GM23338 (cell line): ENCODE data around the gene AP1G2. TPM values are rescaled to one million over a fixed set of nuclear protein-coding genes. Genes with fewer than 3 reads are reported as not detected.
A peak's percentile ranks its signal among the peaks of the same experiment; 100 is the strongest.

Experiments
- ATAC-seq: fragments of 200-7000 bp; cut with Tn5 transposase; 3 replicates; pipeline ENCODE4 v1.9.1; 2020
- DNase-seq: peaks from one replicate; pipeline ENCODE4 v3.0.0-alpha.2; 2015; ENCODE audit warnings: low spot score
- H2AFZ ChIP-seq: fragments of 200-600 bp; sonication (generic); 2 replicates; pipeline ENCODE4 v1.8.0; 2016; ENCODE audit warnings: antibody characterized with exemption, mild to moderate bottlenecking, moderate library complexity
- H3F3A ChIP-seq: fragments of 200-600 bp; sonication (generic); replicated peaks from 2 replicates; pipeline ENCODE4 v1.8.0; 2017; ENCODE audit warnings: antibody characterized with exemption, mixed run types, low read depth
- H3K27ac ChIP-seq: fragments of 200-600 bp; sonication (generic); 2 replicates; pipeline ENCODE4 v1.6.1; 2016; ENCODE audit warnings: low read depth
- H3K27me3 ChIP-seq: fragments of 200-600 bp; sonication (generic); 2 replicates; pipeline ENCODE4 v1.8.0; 2016; ENCODE audit warnings: mild to moderate bottlenecking, mixed run types, moderate library complexity; ENCODE audit not compliant: insufficient read depth
- H3K36me3 ChIP-seq: fragments of 200-600 bp; sonication (generic); 2 replicates; pipeline ENCODE4 v1.8.0; 2016; ENCODE audit warnings: mild to moderate bottlenecking; ENCODE audit not compliant: insufficient read depth
- H3K4me1 ChIP-seq: fragments of 200-600 bp; sonication (generic); 2 replicates; pipeline ENCODE4 v1.8.0; 2016; ENCODE audit warnings: mild to moderate bottlenecking, moderate library complexity; ENCODE audit not compliant: insufficient read depth
- H3K4me2 ChIP-seq: fragments of 200-600 bp; sonication (generic); 2 replicates; pipeline ENCODE4 v1.7.1; 2017; ENCODE audit warnings: mixed run types
- H3K4me3 ChIP-seq: fragments of 200-600 bp; sonication (generic); 2 replicates; pipeline ENCODE4 v1.6.1; 2016; ENCODE audit warnings: mixed run types
- H3K79me2 ChIP-seq: fragments of 200-600 bp; sonication (generic); replicated peaks from 2 replicates; pipeline ENCODE4 v1.8.0; 2017; ENCODE audit warnings: mild to moderate bottlenecking; ENCODE audit not compliant: insufficient read depth
- H3K9me2 ChIP-seq: fragments of 200-600 bp; sonication (generic); 2 replicates; pipeline ENCODE4 v1.8.0; 2017; ENCODE audit not compliant: insufficient read depth
- H4K20me1 ChIP-seq: fragments of 200-600 bp; sonication (generic); replicated peaks from 2 replicates; pipeline ENCODE4 v1.8.0; 2017; ENCODE audit warnings: mild to moderate bottlenecking; ENCODE audit not compliant: insufficient read depth
- H3K27ac Mint-ChIP-seq: 2 replicates; pipeline ENCODE4 v1.8.0; 2020; ENCODE audit warnings: inconsistent platforms, mild to moderate bottlenecking, moderate library complexity, mixed read lengths
- H3K27me3 Mint-ChIP-seq: 3 replicates; pipeline ENCODE4 v1.8.0; 2022; ENCODE audit warnings: low read depth, mild to moderate bottlenecking, moderate library complexity, mixed read lengths, inconsistent platforms; ENCODE audit not compliant: insufficient read depth, poor library complexity
- H3K36me3 Mint-ChIP-seq: 3 replicates; pipeline ENCODE4 v1.8.0; 2021; ENCODE audit warnings: low read depth, mild to moderate bottlenecking, inconsistent platforms, moderate library complexity, mixed read lengths
- H3K4me1 Mint-ChIP-seq: 3 replicates; pipeline ENCODE4 v1.8.0; 2020; ENCODE audit warnings: mild to moderate bottlenecking, inconsistent platforms, mixed read lengths
- H3K4me3 Mint-ChIP-seq: 3 replicates; pipeline ENCODE4 v1.8.0; 2021; ENCODE audit warnings: moderate library complexity, mild to moderate bottlenecking, inconsistent platforms, mixed read lengths
- H3K9me3 Mint-ChIP-seq: 3 replicates; pipeline ENCODE4 v1.8.0; 2020; ENCODE audit warnings: moderate library complexity, mild to moderate bottlenecking, inconsistent platforms, mixed read lengths
- CREB1 ChIP-seq: fragments of 250-450 bp; sonication (Bioruptor Pico); IDR thresholded peaks from 2 replicates; pipeline ENCODE4 v1.5.0; 2020; ENCODE audit warnings: low read depth, mild to moderate bottlenecking, moderate library complexity
- CTCF ChIP-seq, 2 experiments: fragments of 200-600 bp in 1 of 2; sonication (generic) in 1 of 2; conservative IDR thresholded peaks; 2 replicates each; pipeline versions ENCODE4 v1.5.1 to v1.6.1; 2016 to 2017; ENCODE audit warnings: antibody characterized with exemption in 2 of 2, low read depth in 2 of 2, mild to moderate bottlenecking in 2 of 2, moderate library complexity in 1 of 2
- EZH2 ChIP-seq: fragments of 200-600 bp; sonication (generic); IDR thresholded peaks from one replicate; pipeline ENCODE4 v1.8.0; 2017; ENCODE audit warnings: antibody characterized with exemption, mild to moderate bottlenecking, low read depth; ENCODE audit not compliant: unreplicated experiment
- EZH2phosphoT487 ChIP-seq: fragments of 200-600 bp; sonication (generic); IDR thresholded peaks from one replicate; pipeline ENCODE4 v1.8.1; 2018; ENCODE audit warnings: antibody characterized with exemption; ENCODE audit not compliant: unreplicated experiment
- JUNB ChIP-seq: IDR thresholded peaks from one replicate; pipeline ENCODE4 v1.6.1; 2016; ENCODE audit warnings: antibody characterized with exemption; ENCODE audit not compliant: unreplicated experiment
- NANOG ChIP-seq: IDR thresholded peaks from 2 replicates; pipeline ENCODE4 v1.6.1; 2016; ENCODE audit warnings: antibody characterized with exemption, borderline replicate concordance
- POLR2AphosphoS5 ChIP-seq: IDR thresholded peaks from 2 replicates; pipeline ENCODE4 v1.6.1; 2016; ENCODE audit warnings: antibody characterized with exemption, low read depth
- REST ChIP-seq: IDR thresholded peaks from one replicate; pipeline ENCODE4 v1.6.1; 2018; ENCODE audit warnings: antibody characterized with exemption; ENCODE audit not compliant: unreplicated experiment
- STAT1 ChIP-seq: IDR thresholded peaks from one replicate; pipeline ENCODE4 v1.6.1; 2016; ENCODE audit warnings: antibody characterized with exemption; ENCODE audit not compliant: unreplicated experiment
- ZNF114 ChIP-seq: fragments of 250-450 bp; sonication (Bioruptor Pico); IDR thresholded peaks from 2 replicates; pipeline ENCODE4 v1.5.0; 2020; ENCODE audit warnings: mild to moderate bottlenecking, moderate library complexity
- ZNF331 ChIP-seq: fragments of 250-450 bp; sonication (Bioruptor Pico); IDR thresholded peaks from 2 replicates; pipeline ENCODE4 v1.5.0; 2020; ENCODE audit warnings: low read depth, mild to moderate bottlenecking, moderate library complexity
- long read RNA-seq: library from polyadenylated mRNA; unstranded; transcript quantifications from one replicate; pipeline ENCODE4 v2.0.0, GENCODE V29; 2020; ENCODE audit not compliant: unreplicated experiment
- polyA plus RNA-seq: library from polyadenylated mRNA; unstranded; fragments of >200 nt; fragmentation: Nextera tagmentation; extraction: Ambion mirVana; gene quantifications from 2 replicates; pipeline ENCODE4 v1.2.1, GENCODE V29; 2016
- total RNA-seq: library from RNA; depleted of rRNA; stranded (reverse); fragments of >200 nt; shearing (Covaris generic); gene quantifications from 2 replicates; pipeline ENCODE4 v1.2.3, GENCODE V29; 2014; rRNA removed
- TF ChIP-seq, protein P1 (sequence below): IDR thresholded peaks from 2 replicates; pipeline ENCODE4 v1.6.1; 2016; ENCODE audit warnings: antibody characterized with exemption

Gene AP1G2, protein sequence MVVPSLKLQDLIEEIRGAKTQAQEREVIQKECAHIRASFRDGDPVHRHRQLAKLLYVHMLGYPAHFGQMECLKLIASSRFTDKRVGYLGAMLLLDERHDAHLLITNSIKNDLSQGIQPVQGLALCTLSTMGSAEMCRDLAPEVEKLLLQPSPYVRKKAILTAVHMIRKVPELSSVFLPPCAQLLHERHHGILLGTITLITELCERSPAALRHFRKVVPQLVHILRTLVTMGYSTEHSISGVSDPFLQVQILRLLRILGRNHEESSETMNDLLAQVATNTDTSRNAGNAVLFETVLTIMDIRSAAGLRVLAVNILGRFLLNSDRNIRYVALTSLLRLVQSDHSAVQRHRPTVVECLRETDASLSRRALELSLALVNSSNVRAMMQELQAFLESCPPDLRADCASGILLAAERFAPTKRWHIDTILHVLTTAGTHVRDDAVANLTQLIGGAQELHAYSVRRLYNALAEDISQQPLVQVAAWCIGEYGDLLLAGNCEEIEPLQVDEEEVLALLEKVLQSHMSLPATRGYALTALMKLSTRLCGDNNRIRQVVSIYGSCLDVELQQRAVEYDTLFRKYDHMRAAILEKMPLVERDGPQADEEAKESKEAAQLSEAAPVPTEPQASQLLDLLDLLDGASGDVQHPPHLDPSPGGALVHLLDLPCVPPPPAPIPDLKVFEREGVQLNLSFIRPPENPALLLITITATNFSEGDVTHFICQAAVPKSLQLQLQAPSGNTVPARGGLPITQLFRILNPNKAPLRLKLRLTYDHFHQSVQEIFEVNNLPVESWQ
- total RNA-seq (63.5 and 70.8 TPM in 2 replicates), polyA plus RNA-seq (53.7 and 55.3 TPM in 2 replicates)
- long read RNA-seq, partial matches to known transcripts = 0 of 6 reads
- long read RNA-seq, other reads (novel, unspliced or antisense) = 5 of 6 reads

DNA sequence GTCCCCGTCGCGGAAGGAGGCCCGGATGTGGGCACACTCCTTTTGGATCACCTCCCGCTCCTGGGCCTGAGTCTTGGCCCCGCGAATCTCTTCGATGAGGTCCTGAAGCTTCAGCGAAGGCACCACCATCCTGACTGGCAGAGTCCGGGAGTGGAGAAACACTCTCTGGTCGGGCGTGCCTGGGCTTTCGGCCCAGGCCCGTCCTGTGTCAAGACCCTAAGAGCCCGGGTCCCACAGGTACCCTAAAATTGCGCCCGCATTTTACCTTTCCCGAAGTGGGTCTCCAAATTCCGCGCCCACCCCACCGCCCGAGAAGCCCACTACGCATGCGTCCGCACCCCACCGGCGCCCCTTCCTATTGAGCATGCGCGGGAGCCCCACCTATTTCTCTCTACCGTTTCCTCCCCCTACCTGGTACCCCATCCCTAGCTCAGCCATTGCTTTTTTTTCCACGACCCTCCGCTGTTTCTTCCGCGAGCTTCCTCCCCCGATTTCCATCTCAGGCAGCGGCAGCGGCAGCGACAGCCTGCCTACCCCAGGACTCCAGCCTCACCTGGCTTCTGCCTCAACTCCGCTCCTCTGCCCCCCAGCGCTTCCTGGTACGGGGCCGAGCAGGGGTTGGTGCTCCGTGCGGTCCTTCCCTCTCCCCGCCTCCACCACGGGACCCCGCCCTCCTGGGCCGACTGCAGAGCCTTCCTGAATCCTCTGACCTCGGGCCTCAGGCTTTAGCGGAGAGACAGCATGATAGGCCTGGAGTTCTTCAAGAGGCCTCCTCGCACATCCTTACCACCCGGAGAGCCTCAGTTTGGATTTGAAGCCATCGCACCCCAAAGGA is at the start of gene AP1G2:
AP1G2 (minus strand) TSS at position 606 of the 835 bp plus-strand sequence; CDS start at position 129, 477 bp downstream.
- Mint-ChIP-seq H3K27me3 (peaks cover 39% of the 10 kb centered on the region), H3K9me3 (peaks cover 4% of the 10 kb centered on the region; the same call in 1 of the 3 replicates), H3K27ac (peak within 1 kb of the TSS; percentile 90), H3K36me3 (peaks cover 29% of the 10 kb centered on the region), H3K4me3 (peak within 1 kb of the TSS; percentile 96), H3K4me1 (peaks cover 37% of the 10 kb centered on the region)
- Histone ChIP-seq H3K4me2 (peak within 1 kb of the TSS; percentile 86), H3K27ac (peak within 1 kb of the TSS; percentile 91), H3K9me2 (no peaks in the 10 kb centered on the region), H3K27me3 (no peaks in the 10 kb centered on the region), H2AFZ (peak within 1 kb of the TSS; percentile 44; the same call in 1 of the 2 replicates), H3F3A (peaks cover 15% of the 10 kb centered on the region), H3K4me1 (peaks cover 31% of the 10 kb centered on the region), H3K36me3 (no peaks in the 10 kb centered on the region), H3K4me3 (peak within 1 kb of the TSS; percentile 80), H4K20me1 (no peaks in the 10 kb centered on the region), H3K79me2 (no peaks in the 10 kb centered on the region)
- DNase-seq = peak; percentile 94
- peak; percentile 79 for ATAC-seq
- TF ChIP-seq CTCF (conservative IDR thresholded peaks at IDR 0.05; ENCODE audit: low read depth in 2 of 2) (no peak), NANOG (no peak), EZH2phosphoT487 (no peak), ZNF114 (no peak), REST (no peak), STAT1 (no peak), POLR2AphosphoS5 (peak; percentile 96), JUNB (no peak), EZH2 (no peak), ZNF331 (CRISPR knock-in tag) (no peak), CREB1 (CRISPR knock-in tag) (no peak)
- TF ChIP-seq, protein P1, sequence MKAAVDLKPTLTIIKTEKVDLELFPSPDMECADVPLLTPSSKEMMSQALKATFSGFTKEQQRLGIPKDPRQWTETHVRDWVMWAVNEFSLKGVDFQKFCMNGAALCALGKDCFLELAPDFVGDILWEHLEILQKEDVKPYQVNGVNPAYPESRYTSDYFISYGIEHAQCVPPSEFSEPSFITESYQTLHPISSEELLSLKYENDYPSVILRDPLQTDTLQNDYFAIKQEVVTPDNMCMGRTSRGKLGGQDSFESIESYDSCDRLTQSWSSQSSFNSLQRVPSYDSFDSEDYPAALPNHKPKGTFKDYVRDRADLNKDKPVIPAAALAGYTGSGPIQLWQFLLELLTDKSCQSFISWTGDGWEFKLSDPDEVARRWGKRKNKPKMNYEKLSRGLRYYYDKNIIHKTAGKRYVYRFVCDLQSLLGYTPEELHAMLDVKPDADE = peak; percentile 44; the same call in 1 of the 2 replicates
